Measurements from ENCODE around the gene CEP128.
A peak's percentile ranks its signal among the peaks of the same experiment; 100 is the strongest.

Gene CEP128

GRCh38 chr14:80485764-80486163 is 455.8 kb downstream of the CEP128 start:
- DNase-seq (ENCODE audit: low read depth in 2 of 2) = no peak

DNA sequence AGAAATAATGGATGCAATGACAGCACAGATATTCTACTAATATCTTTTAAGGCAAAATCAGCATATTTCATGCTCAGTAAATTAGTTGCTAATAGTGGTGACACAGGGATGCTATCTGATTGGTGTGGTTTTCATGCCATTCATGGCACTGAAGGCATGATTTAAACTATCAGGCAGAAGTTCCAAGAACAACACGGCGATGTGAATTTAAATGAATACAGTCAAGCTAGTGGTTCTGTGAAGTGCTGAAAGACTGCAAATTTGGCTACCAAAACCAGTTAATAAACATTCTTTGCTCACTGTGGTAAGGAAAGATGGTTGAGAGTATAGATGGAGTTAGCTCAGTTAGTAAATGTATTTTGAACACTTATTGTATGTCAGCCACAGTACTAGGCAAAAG is 458.2 kb downstream of the CEP128 start:
- DNase-seq (ENCODE audit: low read depth in 2 of 2) = no peak

GRCh38 chr14:80477388-80478160 is 464.0 kb downstream of the CEP128 start:
- DNase-seq (ENCODE audit: low read depth in 2 of 2) = no peak

DNA sequence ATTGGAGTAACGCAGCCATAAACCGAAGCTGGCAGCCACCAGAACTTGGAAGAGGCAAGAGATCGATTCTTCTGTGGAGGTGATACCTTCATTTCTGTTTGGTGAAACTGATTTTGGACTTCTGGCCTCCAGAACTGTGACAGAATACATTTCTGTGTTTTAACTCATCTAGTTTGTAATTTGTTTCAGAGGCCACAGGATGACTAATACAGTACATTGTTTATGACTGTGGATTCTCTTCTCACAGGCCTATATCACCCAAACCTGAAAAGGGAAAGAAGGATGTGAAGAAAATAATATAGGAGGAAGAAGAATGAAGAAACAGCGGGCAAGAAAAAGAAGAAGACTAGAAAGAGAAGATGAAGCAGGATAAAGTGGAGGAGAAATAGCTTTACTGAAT is 466.5 kb downstream of the CEP128 start:
- no peak for DNase-seq (ENCODE audit: low read depth in 2 of 2)

GRCh38 chr14:80468331-80469122 is 473.0 kb downstream of the CEP128 start:
- DNase-seq (ENCODE audit: low read depth in 2 of 2) = no peak

GRCh38 chr14:80465546-80466220 is 475.9 kb downstream of the CEP128 start:
- no peak for DNase-seq (ENCODE audit: low read depth in 2 of 2)

DNA sequence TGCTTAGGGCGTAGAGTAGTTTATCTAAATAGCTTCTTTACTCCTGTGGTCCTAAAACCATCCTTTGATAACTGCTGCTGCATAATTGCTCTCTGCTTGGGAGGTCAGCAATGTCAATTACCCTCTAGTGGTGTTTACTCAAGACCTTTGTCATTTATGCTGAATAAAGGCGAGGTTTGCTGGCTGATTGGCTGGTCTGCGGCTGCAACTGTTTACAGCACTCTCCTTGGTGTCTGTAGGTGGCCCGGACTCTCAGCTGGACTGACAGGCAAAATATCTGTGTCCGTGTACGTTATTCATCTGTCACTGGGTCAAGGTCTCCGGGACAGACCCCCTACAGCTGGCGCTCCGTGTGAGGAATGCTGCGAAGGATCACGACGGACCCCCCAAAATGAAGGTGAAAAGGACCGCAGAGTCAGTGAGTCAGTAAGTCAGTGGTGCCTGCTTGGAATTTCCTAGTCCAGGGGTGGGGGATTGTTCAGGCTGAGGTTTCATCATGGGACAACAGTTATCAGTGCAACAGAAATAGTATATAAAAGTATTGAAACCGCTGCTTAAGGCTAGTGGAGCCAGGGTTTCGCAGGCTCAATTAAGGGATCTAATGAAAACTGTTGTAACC is 476.9 kb downstream of the CEP128 start:
- no peak for DNase-seq (ENCODE audit: low read depth in 2 of 2)

DNA sequence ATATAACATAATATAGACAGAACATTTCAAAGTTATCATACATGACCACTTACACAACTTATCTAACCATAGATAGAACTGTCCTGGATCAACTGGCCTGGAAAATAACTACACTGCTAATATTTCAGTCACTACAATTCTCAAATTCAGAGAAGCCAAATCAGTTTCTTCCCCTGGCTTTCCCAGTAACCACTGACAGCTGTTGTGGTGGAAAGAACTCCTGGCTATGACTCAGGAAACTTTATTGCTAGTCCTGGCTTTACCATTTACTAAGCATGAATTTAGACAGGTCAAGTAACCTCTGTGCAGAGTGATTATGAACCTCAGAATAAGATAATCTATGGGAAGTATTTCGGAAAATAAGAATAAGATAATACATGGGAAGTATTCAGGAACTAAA is 485.3 kb downstream of the CEP128 start:
- DNase-seq (ENCODE audit: low read depth in 2 of 2) = peak in 1 of 2 experiments; percentile 24

DNA sequence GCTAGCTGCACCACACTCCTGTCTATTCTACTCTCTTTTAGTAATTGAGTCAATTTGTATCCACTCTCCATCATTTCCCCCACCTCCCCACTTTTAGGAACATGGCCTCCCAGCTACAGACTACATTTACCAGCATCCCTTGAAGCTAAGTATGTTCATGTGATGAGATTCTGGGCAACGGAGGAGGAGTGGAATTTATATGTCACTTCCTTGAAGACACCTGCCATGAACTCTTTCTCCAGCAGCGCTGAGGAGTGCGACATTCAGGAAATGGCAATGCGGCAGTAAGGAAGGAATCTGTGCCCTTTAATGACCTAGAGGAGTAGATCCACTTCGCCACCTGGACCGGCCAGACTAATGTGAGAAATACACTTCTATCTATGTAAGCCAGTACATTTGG is 486.5 kb downstream of the CEP128 start:
- no peak for DNase-seq (ENCODE audit: low read depth in 2 of 2)

DNA sequence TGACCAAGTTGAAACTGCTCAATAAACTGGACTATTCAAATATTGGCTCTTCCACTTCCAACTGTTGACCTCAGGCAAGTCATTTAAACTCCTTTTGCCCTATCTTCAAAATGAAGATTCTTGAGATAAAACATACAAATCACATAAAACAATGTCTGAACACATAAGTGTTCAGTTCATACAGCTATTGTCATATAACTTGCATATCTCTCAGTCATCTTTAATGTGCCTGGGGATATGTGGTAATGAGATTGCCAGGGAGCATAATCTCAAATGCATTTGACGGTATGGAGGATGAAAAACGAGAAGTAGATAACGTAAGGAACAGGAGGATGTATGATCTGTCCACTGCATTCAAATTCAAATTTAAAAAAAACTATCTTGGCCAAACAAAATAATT is 493.3 kb downstream of the CEP128 start:
- no peak for DNase-seq (ENCODE audit: low read depth in 2 of 2)

DNA sequence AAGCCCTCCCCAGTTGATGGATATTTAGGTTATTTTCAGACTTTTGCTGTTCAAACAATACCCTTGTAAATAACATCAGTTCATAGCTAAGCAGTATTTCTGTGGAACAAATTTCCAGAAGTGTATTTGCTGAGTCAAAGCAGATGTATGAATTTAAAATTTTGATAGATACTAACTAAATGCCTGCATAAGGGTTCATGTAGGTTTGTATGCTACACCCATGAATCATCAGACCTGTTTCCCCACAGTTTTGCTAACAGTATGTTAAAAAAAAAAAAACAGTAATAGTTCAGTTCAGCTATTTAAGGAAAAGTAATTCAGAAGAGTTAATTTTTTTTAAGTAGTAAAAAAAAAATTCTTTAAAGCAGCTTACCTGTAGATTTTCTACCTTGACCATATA is 494.1 kb downstream of the CEP128 start:
- DNase-seq (ENCODE audit: low read depth in 2 of 2) = no peak
